GM23338 (cell line): ENCODE data around the gene NNT.

Source experiments
- EZH2 ChIP-seq: fragments of 200-600 bp; sonication (generic); IDR thresholded peaks from one replicate; pipeline ENCODE4 v1.8.0; 2017; ENCODE audit warnings: antibody characterized with exemption, mild to moderate bottlenecking, low read depth; ENCODE audit not compliant: unreplicated experiment
- JUNB ChIP-seq: IDR thresholded peaks from one replicate; pipeline ENCODE4 v1.6.1; 2016; ENCODE audit warnings: antibody characterized with exemption; ENCODE audit not compliant: unreplicated experiment
- POLR2AphosphoS5 ChIP-seq: IDR thresholded peaks from 2 replicates; pipeline ENCODE4 v1.6.1; 2016; ENCODE audit warnings: antibody characterized with exemption, low read depth
- TF ChIP-seq, protein P1 (sequence below), 2 experiments: fragments of 200-600 bp in 1 of 2; sonication (generic) in 1 of 2; conservative IDR thresholded peaks; 2 replicates each; pipeline versions ENCODE4 v1.5.1 to v1.6.1; 2016 to 2017; ENCODE audit warnings: antibody characterized with exemption in 2 of 2, low read depth in 2 of 2, mild to moderate bottlenecking in 2 of 2, moderate library complexity in 1 of 2
- TF ChIP-seq, protein P2 (sequence below): IDR thresholded peaks from one replicate; pipeline ENCODE4 v1.6.1; 2018; ENCODE audit warnings: antibody characterized with exemption; ENCODE audit not compliant: unreplicated experiment

DNA sequence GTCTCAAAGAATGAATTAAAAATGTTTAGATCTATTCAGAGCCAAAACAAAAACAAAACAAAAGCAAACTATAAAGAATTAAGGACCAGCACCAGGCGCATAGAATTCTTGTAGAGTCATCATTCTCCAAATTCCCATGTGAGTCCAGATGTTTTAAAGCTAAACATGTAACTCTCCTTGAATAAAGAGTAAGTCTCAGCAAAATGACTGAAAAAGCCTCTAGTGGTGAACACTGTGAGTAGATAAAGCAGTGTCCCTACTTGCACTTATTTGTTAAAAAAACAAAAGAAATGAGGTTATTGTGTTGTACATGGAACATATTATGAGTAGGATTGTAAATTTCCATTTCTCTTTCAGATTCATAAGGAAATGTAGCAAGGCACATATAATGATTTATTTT, 44.0 kb downstream of the NNT start:
- TF ChIP-seq JUNB, result no peak
- TF ChIP-seq POLR2AphosphoS5, result no peak
- no peak for TF ChIP-seq EZH2
- TF ChIP-seq, protein P1, sequence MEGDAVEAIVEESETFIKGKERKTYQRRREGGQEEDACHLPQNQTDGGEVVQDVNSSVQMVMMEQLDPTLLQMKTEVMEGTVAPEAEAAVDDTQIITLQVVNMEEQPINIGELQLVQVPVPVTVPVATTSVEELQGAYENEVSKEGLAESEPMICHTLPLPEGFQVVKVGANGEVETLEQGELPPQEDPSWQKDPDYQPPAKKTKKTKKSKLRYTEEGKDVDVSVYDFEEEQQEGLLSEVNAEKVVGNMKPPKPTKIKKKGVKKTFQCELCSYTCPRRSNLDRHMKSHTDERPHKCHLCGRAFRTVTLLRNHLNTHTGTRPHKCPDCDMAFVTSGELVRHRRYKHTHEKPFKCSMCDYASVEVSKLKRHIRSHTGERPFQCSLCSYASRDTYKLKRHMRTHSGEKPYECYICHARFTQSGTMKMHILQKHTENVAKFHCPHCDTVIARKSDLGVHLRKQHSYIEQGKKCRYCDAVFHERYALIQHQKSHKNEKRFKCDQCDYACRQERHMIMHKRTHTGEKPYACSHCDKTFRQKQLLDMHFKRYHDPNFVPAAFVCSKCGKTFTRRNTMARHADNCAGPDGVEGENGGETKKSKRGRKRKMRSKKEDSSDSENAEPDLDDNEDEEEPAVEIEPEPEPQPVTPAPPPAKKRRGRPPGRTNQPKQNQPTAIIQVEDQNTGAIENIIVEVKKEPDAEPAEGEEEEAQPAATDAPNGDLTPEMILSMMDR (conservative IDR thresholded peaks at IDR 0.05; ENCODE audit: low read depth in 2 of 2), result no peak
- TF ChIP-seq, protein P2, sequence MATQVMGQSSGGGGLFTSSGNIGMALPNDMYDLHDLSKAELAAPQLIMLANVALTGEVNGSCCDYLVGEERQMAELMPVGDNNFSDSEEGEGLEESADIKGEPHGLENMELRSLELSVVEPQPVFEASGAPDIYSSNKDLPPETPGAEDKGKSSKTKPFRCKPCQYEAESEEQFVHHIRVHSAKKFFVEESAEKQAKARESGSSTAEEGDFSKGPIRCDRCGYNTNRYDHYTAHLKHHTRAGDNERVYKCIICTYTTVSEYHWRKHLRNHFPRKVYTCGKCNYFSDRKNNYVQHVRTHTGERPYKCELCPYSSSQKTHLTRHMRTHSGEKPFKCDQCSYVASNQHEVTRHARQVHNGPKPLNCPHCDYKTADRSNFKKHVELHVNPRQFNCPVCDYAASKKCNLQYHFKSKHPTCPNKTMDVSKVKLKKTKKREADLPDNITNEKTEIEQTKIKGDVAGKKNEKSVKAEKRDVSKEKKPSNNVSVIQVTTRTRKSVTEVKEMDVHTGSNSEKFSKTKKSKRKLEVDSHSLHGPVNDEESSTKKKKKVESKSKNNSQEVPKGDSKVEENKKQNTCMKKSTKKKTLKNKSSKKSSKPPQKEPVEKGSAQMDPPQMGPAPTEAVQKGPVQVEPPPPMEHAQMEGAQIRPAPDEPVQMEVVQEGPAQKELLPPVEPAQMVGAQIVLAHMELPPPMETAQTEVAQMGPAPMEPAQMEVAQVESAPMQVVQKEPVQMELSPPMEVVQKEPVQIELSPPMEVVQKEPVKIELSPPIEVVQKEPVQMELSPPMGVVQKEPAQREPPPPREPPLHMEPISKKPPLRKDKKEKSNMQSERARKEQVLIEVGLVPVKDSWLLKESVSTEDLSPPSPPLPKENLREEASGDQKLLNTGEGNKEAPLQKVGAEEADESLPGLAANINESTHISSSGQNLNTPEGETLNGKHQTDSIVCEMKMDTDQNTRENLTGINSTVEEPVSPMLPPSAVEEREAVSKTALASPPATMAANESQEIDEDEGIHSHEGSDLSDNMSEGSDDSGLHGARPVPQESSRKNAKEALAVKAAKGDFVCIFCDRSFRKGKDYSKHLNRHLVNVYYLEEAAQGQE, result no peak
